ENCODE measurements around the gene KCMF1.

GRCh38 chr2:85033388-85033787 lies 62.4 kb downstream of the KCMF1 start:
- TF ChIP-seq CTCF (IDR thresholded peaks at IDR 0.05): no peak
- TF ChIP-seq POLR2A (IDR thresholded peaks at IDR 0.05): no peak
- TF ChIP-seq EP300 (IDR thresholded peaks at IDR 0.05; ENCODE audit: low read depth): no peak

All from transverse colon (tissue), 3 donors.